ENCODE measurements around the gene RRP15. TPM values are rescaled to one million over a fixed set of nuclear protein-coding genes. Genes with fewer than 3 reads are reported as not detected.

The RRP15 gene
- total and polyA plus RNA-seq, 2 of the 8 experiments (the other 6 are each of a cell fraction or from before 2014, with no cell fraction given): 3.7 to 52.8 TPM

- TF ChIP-seq KDM4A (IDR thresholded peaks at IDR 0.05; ENCODE audit: low read depth, low read length, severe bottlenecking) (peak; percentile 89), TAF7 (optimal IDR thresholded peaks at IDR 0.05; ENCODE audit: borderline replicate concordance, low read depth, low read length) (no peak), POLR2A (IDR thresholded peaks at IDR 0.05; ENCODE audit: control extremely low read depth in 1 of 2, low read depth in 2 of 2, low read length in 2 of 2) (0 out of 3 replicates have a peak, but pooled peaks of 1 of the 2 experiments have one; percentile 17), ZNF274 (IDR thresholded peaks at IDR 0.05; ENCODE audit: borderline replicate concordance, extremely low read depth, low read length) (no peak), ASH2L (IDR thresholded peaks at IDR 0.05; ENCODE audit: low read length) (peak; percentile 92), POU5F1 (IDR thresholded peaks at IDR 0.05; ENCODE audit: low read depth, low read length) (no peak), GTF2F1 (IDR thresholded peaks at IDR 0.05; ENCODE audit: borderline replicate concordance, low read depth, low read length) (no peak), CTBP2 (IDR thresholded peaks at IDR 0.05; ENCODE audit: borderline replicate concordance, insufficient read depth, insufficient read length, low read length) (peak; percentile 50), RBBP5 (IDR thresholded peaks at IDR 0.05; ENCODE audit: borderline replicate concordance, low read depth, low read length) (peak; percentile 99), PHF8 (conservative IDR thresholded peaks at IDR 0.05; ENCODE audit: low read depth, low read length) (peak; percentile 30; the same call in 1 of the 2 replicates), HDAC2 (IDR thresholded peaks at IDR 0.05; ENCODE audit: borderline replicate concordance in 1 of 2, low read depth in 2 of 2, low read length in 2 of 2) (0 out of 4 replicates have a peak, but pooled peaks of 1 of the 2 experiments have one; percentile 31), CREB1 (IDR thresholded peaks at IDR 0.05) (no peak), CTCF (IDR thresholded peaks at IDR 0.05; ENCODE audit: control extremely low read depth in 1 of 3, insufficient read depth in 1 of 3, low read depth in 1 of 3, low read length in 3 of 3) (no peak)
Measured at GRCh38 chr1:218345673-218346390, 60.7 kb downstream of the RRP15 start (continued).

Data from H1 (cell line).